ENCODE results near the gene PSMB5. TPM values are rescaled to one million over a fixed set of nuclear protein-coding genes. Genes with fewer than 3 reads are reported as not detected.

PSMB5 gene
- total RNA-seq, 2 donors from 2014 or later = 102 to 121 TPM

- peaks cover 23 to 24% of the 10 kb centered on the region in 2 donors for H3K4me1 Mint-ChIP-seq (ENCODE audit: low read depth in 2 of 2)
- no peaks in the 10 kb centered on the region for H3K9me3 Mint-ChIP-seq
- peaks cover 6% of the 10 kb centered on the region for H3K36me3 Mint-ChIP-seq
- peaks cover 4 to 7% of the 10 kb centered on the region in 2 donors for H3K27me3 Mint-ChIP-seq
- DNase-seq (ENCODE audit: low spot score) (no peak), ATAC-seq (no peak)
- H3K4me3 Mint-ChIP-seq = peak overlapping the region; percentile 88
- peak overlapping the region in 1 of 2 donors; percentile 63 for H3K27ac Mint-ChIP-seq
Observed at GRCh38 chr14:23055621-23056144, 21.0 kb upstream of the PSMB5 start.

GRCh38 chr14:23055147-23055550 lies 20.4 kb upstream of the PSMB5 start:
- H3K4me3 Mint-ChIP-seq = no peak overlapping the region
- no peak for DNase-seq (ENCODE audit: low spot score)
- peaks cover 4 to 7% of the 10 kb centered on the region in 2 donors for H3K27me3 Mint-ChIP-seq
- H3K9me3 Mint-ChIP-seq = no peaks in the 10 kb centered on the region
- peaks cover 6% of the 10 kb centered on the region for H3K36me3 Mint-ChIP-seq
- no peak overlapping the region for H3K27ac Mint-ChIP-seq
- H3K4me1 Mint-ChIP-seq (ENCODE audit: low read depth in 2 of 2) = peaks cover 23 to 24% of the 10 kb centered on the region in 2 donors
- no peak for ATAC-seq

GRCh38 chr14:23054000-23054811 lies 19.5 kb upstream of the PSMB5 start:
- Mint-ChIP-seq H3K4me3 (no peak overlapping the region), H3K27ac (peak overlapping the region in 1 of 2 donors; percentile 23), H3K4me1 (ENCODE audit: low read depth in 2 of 2) (peaks cover 21 to 23% of the 10 kb centered on the region in 2 donors), H3K27me3 (peaks cover 4 to 7% of the 10 kb centered on the region in 2 donors), H3K36me3 (peaks cover 3% of the 10 kb centered on the region), H3K9me3 (no peaks in the 10 kb centered on the region)
- DNase-seq (ENCODE audit: low spot score) (no peak), ATAC-seq (no peak)

GRCh38 chr14:23053426-23053825 lies 18.7 kb upstream of the PSMB5 start:
- peaks cover 4 to 7% of the 10 kb centered on the region in 2 donors for H3K27me3 Mint-ChIP-seq
- H3K9me3 Mint-ChIP-seq = no peaks in the 10 kb centered on the region
- ATAC-seq = no peak
- no peak overlapping the region for H3K4me3 Mint-ChIP-seq
- H3K4me1 Mint-ChIP-seq (ENCODE audit: low read depth in 2 of 2) = peaks cover 19 to 23% of the 10 kb centered on the region in 2 donors
- DNase-seq (ENCODE audit: low spot score) = no peak
- no peaks in the 10 kb centered on the region for H3K36me3 Mint-ChIP-seq
- no peak overlapping the region for H3K27ac Mint-ChIP-seq

- Mint-ChIP-seq H3K4me1 (ENCODE audit: low read depth in 2 of 2) (peaks cover 15 to 18% of the 10 kb centered on the region in 2 donors), H3K9me3 (no peaks in the 10 kb centered on the region), H3K27ac (no peak overlapping the region), H3K27me3 (peaks cover 4 to 7% of the 10 kb centered on the region in 2 donors), H3K4me3 (no peak overlapping the region), H3K36me3 (no peaks in the 10 kb centered on the region)
- no peak for ATAC-seq
- no peak for DNase-seq (ENCODE audit: low spot score)
Observed at GRCh38 chr14:23052671-23053070, 18.0 kb upstream of the PSMB5 start.

GRCh38 chr14:23052182-23052623 lies 17.5 kb upstream of the PSMB5 start:
- Mint-ChIP-seq H3K27me3 (peaks cover 7 to 9% of the 10 kb centered on the region in 2 donors), H3K9me3 (no peaks in the 10 kb centered on the region), H3K4me1 (ENCODE audit: low read depth in 2 of 2) (peaks cover 15 to 18% of the 10 kb centered on the region in 2 donors), H3K36me3 (no peaks in the 10 kb centered on the region), H3K4me3 (no peak overlapping the region), H3K27ac (no peak overlapping the region)
- DNase-seq (ENCODE audit: low spot score) (no peak), ATAC-seq (no peak)

- Mint-ChIP-seq H3K27me3 (peaks cover 4 to 7% of the 10 kb centered on the region in 2 donors), H3K4me1 (ENCODE audit: low read depth in 2 of 2) (peaks cover 7 to 11% of the 10 kb centered on the region in 2 donors), H3K36me3 (no peaks in the 10 kb centered on the region), H3K27ac (no peak overlapping the region), H3K9me3 (no peaks in the 10 kb centered on the region), H3K4me3 (no peak overlapping the region)
- no peak for DNase-seq (ENCODE audit: low spot score)
- no peak for ATAC-seq
Observed at GRCh38 chr14:23051141-23052057, 16.7 kb upstream of the PSMB5 start.

- ATAC-seq (no peak), DNase-seq (ENCODE audit: low spot score) (no peak)
- no peaks in the 10 kb centered on the region for H3K9me3 Mint-ChIP-seq
- H3K4me3 Mint-ChIP-seq = no peak overlapping the region
- peaks cover 0 to 4% of the 10 kb centered on the region in 2 donors for H3K27me3 Mint-ChIP-seq
- no peaks in the 10 kb centered on the region for H3K36me3 Mint-ChIP-seq
- no peak overlapping the region for H3K27ac Mint-ChIP-seq
- peaks cover 0 to 3% of the 10 kb centered on the region in 2 donors for H3K4me1 Mint-ChIP-seq (ENCODE audit: low read depth in 2 of 2)
Observed at GRCh38 chr14:23049011-23049410, 14.3 kb upstream of the PSMB5 start.

- ATAC-seq = no peak
- no peak for DNase-seq (ENCODE audit: low spot score)
Observed at GRCh38 chr14:23047751-23048693, 13.3 kb upstream of the PSMB5 start.

GRCh38 chr14:23047034-23047634 lies 12.4 kb upstream of the PSMB5 start:
- Mint-ChIP-seq H3K4me1 (ENCODE audit: low read depth in 2 of 2) (no peaks in the 10 kb centered on the region), H3K9me3 (no peaks in the 10 kb centered on the region), H3K4me3 (no peak overlapping the region), H3K27ac (no peak overlapping the region), H3K36me3 (no peaks in the 10 kb centered on the region), H3K27me3 (peaks cover 0 to 4% of the 10 kb centered on the region in 2 donors)
- DNase-seq (ENCODE audit: low spot score) = no peak
- ATAC-seq = no peak

More at GRCh38 chr14:23047751-23048693, 13.3 kb upstream of the PSMB5 start:
- Mint-ChIP-seq H3K36me3 (no peaks in the 10 kb centered on the region), H3K27me3 (peaks cover 0 to 4% of the 10 kb centered on the region in 2 donors), H3K4me3 (no peak overlapping the region), H3K9me3 (no peaks in the 10 kb centered on the region), H3K4me1 (ENCODE audit: low read depth in 2 of 2) (peaks cover 0 to 1% of the 10 kb centered on the region in 2 donors), H3K27ac (no peak overlapping the region)

GRCh38 chr14:23045419-23046357 lies 11.0 kb upstream of the PSMB5 start:
- peaks cover 0 to 4% of the 10 kb centered on the region in 2 donors for H3K27me3 Mint-ChIP-seq
- no peaks in the 10 kb centered on the region for H3K9me3 Mint-ChIP-seq

GRCh38 chr14:23044840-23045239 lies 10.1 kb upstream of the PSMB5 start:
- no peak overlapping the region for H3K27ac Mint-ChIP-seq
- no peak overlapping the region for H3K4me3 Mint-ChIP-seq
- H3K9me3 Mint-ChIP-seq = no peaks in the 10 kb centered on the region
- peaks cover 0 to 4% of the 10 kb centered on the region in 2 donors for H3K27me3 Mint-ChIP-seq
- no peaks in the 10 kb centered on the region for H3K36me3 Mint-ChIP-seq
- DNase-seq (ENCODE audit: low spot score) (peak; percentile 16), ATAC-seq (no peak)
- H3K4me1 Mint-ChIP-seq (ENCODE audit: low read depth in 2 of 2) = no peaks in the 10 kb centered on the region

More at GRCh38 chr14:23045419-23046357, 11.0 kb upstream of the PSMB5 start:
- Mint-ChIP-seq H3K4me1 (ENCODE audit: low read depth in 2 of 2) (no peaks in the 10 kb centered on the region), H3K27ac (no peak overlapping the region), H3K4me3 (no peak overlapping the region), H3K36me3 (no peaks in the 10 kb centered on the region)
- ATAC-seq (no peak), DNase-seq (ENCODE audit: low spot score) (no peak)
